ENCODE data around the gene LHB.

DNA sequence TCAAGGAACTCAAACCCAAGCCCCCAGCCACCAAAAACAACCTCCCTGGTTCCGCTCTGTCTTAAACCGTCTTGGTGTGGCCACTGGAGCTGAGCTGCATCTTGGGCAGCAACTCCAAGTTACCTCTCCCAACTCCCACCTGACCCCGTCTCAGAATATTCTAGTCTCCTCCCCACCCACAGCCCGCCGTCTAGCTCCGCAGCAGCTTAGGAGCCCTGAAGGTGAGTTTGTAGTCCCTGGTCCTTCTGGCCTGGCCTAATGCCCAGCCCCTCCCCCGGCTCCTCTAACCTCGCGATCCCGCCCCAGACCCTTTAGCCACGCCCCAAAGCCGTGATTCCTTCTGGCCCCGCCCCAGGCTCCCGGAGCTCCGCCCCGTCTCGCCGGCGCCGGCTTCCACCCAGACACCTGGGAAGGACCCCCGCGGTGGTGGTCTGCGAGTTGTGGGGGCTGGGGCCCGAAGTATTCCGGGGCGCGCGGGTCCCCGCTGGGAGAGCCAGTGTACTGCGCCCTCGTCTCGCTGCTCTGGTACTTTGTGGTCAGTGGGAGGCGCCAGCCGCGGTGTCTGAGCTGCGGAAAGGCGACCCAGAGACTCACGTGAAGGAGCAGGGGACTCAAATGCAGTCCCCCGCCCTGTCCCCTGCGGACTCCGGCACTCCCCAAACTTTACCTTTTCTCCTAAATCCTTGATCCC is 2.5 kb upstream of the LHB start:
- TF ChIP-seq, protein P1, sequence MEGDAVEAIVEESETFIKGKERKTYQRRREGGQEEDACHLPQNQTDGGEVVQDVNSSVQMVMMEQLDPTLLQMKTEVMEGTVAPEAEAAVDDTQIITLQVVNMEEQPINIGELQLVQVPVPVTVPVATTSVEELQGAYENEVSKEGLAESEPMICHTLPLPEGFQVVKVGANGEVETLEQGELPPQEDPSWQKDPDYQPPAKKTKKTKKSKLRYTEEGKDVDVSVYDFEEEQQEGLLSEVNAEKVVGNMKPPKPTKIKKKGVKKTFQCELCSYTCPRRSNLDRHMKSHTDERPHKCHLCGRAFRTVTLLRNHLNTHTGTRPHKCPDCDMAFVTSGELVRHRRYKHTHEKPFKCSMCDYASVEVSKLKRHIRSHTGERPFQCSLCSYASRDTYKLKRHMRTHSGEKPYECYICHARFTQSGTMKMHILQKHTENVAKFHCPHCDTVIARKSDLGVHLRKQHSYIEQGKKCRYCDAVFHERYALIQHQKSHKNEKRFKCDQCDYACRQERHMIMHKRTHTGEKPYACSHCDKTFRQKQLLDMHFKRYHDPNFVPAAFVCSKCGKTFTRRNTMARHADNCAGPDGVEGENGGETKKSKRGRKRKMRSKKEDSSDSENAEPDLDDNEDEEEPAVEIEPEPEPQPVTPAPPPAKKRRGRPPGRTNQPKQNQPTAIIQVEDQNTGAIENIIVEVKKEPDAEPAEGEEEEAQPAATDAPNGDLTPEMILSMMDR (conservative IDR thresholded peaks at IDR 0.05; ENCODE audit: low read length), result peak; percentile 37
- TF ChIP-seq EZH2phosphoT487 (IDR thresholded peaks at IDR 0.05; ENCODE audit: borderline replicate concordance, low read depth, low read length), result no peak
